Ovary (tissue), 9 donors: ENCODE results near the gene STC2. TPM values are rescaled to one million over a fixed set of nuclear protein-coding genes. Genes with fewer than 3 reads are reported as not detected.

Experiments used
- DNase-seq, 5 donors: peaks; one replicate each; pipeline ENCODE4 v3.0.0-alpha.2; 2019 to 2020
- H3K27ac ChIP-seq, 2 donors: fragments of 200-600 bp; one replicate each; pipeline versions ENCODE4 v1.5.1 to v1.8.0; 2019 to 2022
- H3K27me3 ChIP-seq: fragments of 200-600 bp; one replicate; pipeline ENCODE4 v1.8.0; 2022
- H3K36me3 ChIP-seq: fragments of 200-600 bp; sonication (generic); one replicate; pipeline ENCODE4 v1.5.1; 2019
- H3K4me1 ChIP-seq: one replicate; pipeline ENCODE4 v1.8.1; 2013; ENCODE audit warnings: mild to moderate bottlenecking, moderate library complexity; ENCODE audit not compliant: insufficient read depth
- H3K4me3 ChIP-seq: fragments of 200-600 bp; sonication (generic); one replicate; pipeline ENCODE4 v1.5.1; 2017
- H3K9me3 ChIP-seq, 2 donors: fragments of 200-600 bp in 1 of 2; sonication (generic) in 1 of 2; one replicate each; pipeline versions ENCODE4 v1.5.1 to v1.8.1; 2013 to 2019; ENCODE audit warnings: mild to moderate bottlenecking in 1 of 2, moderate library complexity in 1 of 2
- EP300 ChIP-seq: sonication (generic); formaldehyde crosslinking; IDR thresholded peaks from one replicate; pipeline ENCODE4 v1.6.1; 2017; ENCODE audit warnings: antibody characterized with exemption
- POLR2A ChIP-seq: fragments of 450-650 bp; IDR thresholded peaks from one replicate; pipeline ENCODE4 v1.6.1; 2017; ENCODE audit warnings: antibody characterized with exemption, mild to moderate bottlenecking, moderate library complexity
- WGBS, 3 donors: extraction: QIAGEN DNeasy Blood & Tissue Kit in 1 of 3; methylation state at CpG; one replicate each; pipeline versions ENCODE4 v1.1.5 to v1.1.7; 2013 to 2017; 5-methylcytosine and 5-hydroxymethylcytosine counted together
- intact Hi-C, 4 donors: fragments of 100-400 bp; cut with DNase I; formaldehyde crosslinking; loops; one replicate each; pipeline versions ENCODE4 v1.11.0 to v1.15.1; 2022 to 2023
- polyA plus RNA-seq, 2 donors: library from polyadenylated mRNA; stranded (reverse); fragments of 200-250 nt in 1 of 2; fragments of 350-450 nt in 1 of 2; fragmentation: Illumina TruSeq in 1 of 2; extraction: RNeasy Lipid Tissue Mini Kit (QIAGEN cat#74804) in 1 of 2; gene quantifications; one replicate each; pipeline ENCODE4 v1.2.3, GENCODE V29; 2013 to 2014
- total RNA-seq, 7 donors: library from RNA; depleted of rRNA in 2 of 7; stranded (reverse); fragments of >200 nt in 2 of 7; fragmentation: NEBNext Ultra II Directional in 3 of 7; extraction: Animal tissue kit (Norgen Biotek cat#: 25700) in 3 of 7; gene quantifications; one replicate each; pipeline versions ENCODE4 v1.1.0 to v1.2.4, GENCODE V29; 2016 to 2023
- TF ChIP-seq, protein P1 (sequence below), 3 donors: fragments of 450-650 bp in 2 of 3; fragments of 200-600 bp in 1 of 3; IDR thresholded peaks; one replicate each; pipeline versions ENCODE4 v1.5.1 to v1.8.0; 2016 to 2022; ENCODE audit warnings: antibody characterized with exemption in 3 of 3, mild to moderate bottlenecking in 1 of 3
- donor health status: DM: no; HTN: no; CAD: no; lungs with moderate emphysema.
- donor health status: DM: no; HTN: no; CAD: no.
- donor health status: Bipolar disorder and iron deficiency.
- donor health status: DM: yes; HTN: yes; CAD: no.
- donor health status: DM: no; HTN: no; CAD: no.
- donor health status: DM: yes; HTN: yes; CAD: no.

Gene STC2
- total and polyA plus RNA-seq, 9 donors, result 0.45 to 8.3 (median 0.83) TPM

DNA sequence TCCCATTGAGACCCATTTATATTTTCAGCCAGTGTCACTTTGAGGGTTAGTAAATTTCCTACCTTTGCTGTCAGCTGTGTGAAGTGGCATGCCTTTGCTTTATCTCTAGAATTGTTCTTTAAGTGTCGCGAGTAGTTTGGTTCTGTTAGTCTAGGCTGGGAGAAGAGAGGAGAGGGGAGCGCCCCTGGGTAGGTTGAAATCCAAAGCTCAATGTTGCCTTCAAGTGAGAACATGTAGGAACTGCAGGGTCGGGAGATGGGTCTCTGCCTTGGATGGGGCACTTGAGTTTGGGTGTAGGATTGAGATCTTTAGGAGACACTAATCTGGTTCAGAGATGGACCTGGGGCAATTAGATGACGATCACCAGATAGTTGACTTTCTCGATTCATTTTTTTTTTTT, 46.3 kb downstream of the STC2 start:
- H3K9me3 ChIP-seq, result no peaks in the 10 kb centered on the region
- no peak for DNase-seq
- no peaks in the 10 kb centered on the region for H3K4me1 ChIP-seq
- intact Hi-C loops, result loop anchor here (10.0 kb wide), 2 partner anchors 137 to 297 kb away; partner anchors contain the start of genes ATP6V0E1 (in 3 of the 4) and BNIP1 (in 1 of the 4)
- H3K36me3 ChIP-seq, result no peaks in the 10 kb centered on the region
- TF ChIP-seq POLR2A (no peak), EP300 (no peak)
- TF ChIP-seq, protein P1, sequence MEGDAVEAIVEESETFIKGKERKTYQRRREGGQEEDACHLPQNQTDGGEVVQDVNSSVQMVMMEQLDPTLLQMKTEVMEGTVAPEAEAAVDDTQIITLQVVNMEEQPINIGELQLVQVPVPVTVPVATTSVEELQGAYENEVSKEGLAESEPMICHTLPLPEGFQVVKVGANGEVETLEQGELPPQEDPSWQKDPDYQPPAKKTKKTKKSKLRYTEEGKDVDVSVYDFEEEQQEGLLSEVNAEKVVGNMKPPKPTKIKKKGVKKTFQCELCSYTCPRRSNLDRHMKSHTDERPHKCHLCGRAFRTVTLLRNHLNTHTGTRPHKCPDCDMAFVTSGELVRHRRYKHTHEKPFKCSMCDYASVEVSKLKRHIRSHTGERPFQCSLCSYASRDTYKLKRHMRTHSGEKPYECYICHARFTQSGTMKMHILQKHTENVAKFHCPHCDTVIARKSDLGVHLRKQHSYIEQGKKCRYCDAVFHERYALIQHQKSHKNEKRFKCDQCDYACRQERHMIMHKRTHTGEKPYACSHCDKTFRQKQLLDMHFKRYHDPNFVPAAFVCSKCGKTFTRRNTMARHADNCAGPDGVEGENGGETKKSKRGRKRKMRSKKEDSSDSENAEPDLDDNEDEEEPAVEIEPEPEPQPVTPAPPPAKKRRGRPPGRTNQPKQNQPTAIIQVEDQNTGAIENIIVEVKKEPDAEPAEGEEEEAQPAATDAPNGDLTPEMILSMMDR (IDR thresholded peaks at IDR 0.05), result no peak
- no peak overlapping the region for H3K27ac ChIP-seq
- no peak overlapping the region for H3K4me3 ChIP-seq
- H3K27me3 ChIP-seq, result no peaks in the 10 kb centered on the region
- WGBS, 3 donors, result 26 to 28% (median 26%) methylated on average over 6 of the region's 6 CpGs

DNA sequence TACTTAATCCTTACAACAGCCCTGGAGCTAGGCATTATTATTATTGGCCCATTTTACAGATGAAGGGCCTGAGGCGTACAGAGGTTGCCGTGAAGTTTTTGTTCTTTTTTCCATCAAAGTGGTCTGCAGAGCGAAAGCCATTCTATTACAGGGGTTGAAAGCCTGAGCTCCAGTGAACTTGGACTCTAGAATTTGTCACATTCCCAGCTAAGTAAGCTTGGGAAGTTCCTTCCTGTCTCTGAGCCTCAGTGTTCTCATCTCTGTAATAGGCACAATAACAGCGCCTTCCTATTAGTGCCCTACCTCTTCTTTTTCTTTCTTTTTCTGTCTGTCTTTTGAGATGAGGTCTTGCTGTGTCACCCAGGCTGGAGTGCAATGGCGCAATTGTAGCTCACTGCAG, 49.0 kb downstream of the STC2 start:
- no peaks in the 10 kb centered on the region for H3K27me3 ChIP-seq

DNA sequence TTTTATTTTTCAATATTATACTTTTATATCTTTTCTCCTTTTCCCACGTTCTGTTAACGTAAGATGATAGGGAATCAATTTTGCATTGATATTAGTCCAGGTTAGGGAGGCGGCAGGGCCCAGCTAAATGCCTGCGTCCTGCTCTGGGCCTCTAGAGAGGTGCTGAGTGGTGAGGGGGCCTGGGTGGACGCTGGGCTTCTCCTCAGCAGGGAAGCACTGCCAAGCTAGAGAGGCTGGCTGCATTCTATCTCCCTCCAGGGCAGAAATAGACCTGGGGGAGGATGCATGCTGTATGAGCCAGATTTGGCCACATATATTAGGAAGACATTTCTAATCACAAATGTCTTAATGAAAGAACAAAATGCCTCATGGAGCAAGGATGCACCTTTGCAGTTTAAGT, 49.6 kb downstream of the STC2 start:
- Histone ChIP-seq H3K9me3 (no peaks in the 10 kb centered on the region), H3K27me3 (no peaks in the 10 kb centered on the region), H3K27ac (no peak overlapping the region), H3K4me3 (no peak overlapping the region), H3K36me3 (no peaks in the 10 kb centered on the region), H3K4me1 (no peaks in the 10 kb centered on the region)
- intact Hi-C loops, result no loop called here
- TF ChIP-seq, protein P1 (IDR thresholded peaks at IDR 0.05), result no peak
- TF ChIP-seq EP300 (no peak), POLR2A (no peak)
- DNase-seq, result no peak
- 68 to 76% (median 73%) methylated on average over 5 of the region's 5 CpGs for WGBS, 3 donors

More for the DNA sequence above, 49.0 kb downstream of the STC2 start:
- Histone ChIP-seq H3K4me3 (no peak overlapping the region), H3K36me3 (no peaks in the 10 kb centered on the region), H3K9me3 (no peaks in the 10 kb centered on the region), H3K4me1 (no peaks in the 10 kb centered on the region), H3K27ac (no peak overlapping the region)
- WGBS, 3 donors, result 97 to 98% (median 97%) methylated on average over 5 of the region's 5 CpGs
- intact Hi-C loops, result no loop called here
- no peak for DNase-seq
- no peak for TF ChIP-seq POLR2A
- TF ChIP-seq, protein P1 (IDR thresholded peaks at IDR 0.05), result no peak
- TF ChIP-seq EP300, result no peak

DNA sequence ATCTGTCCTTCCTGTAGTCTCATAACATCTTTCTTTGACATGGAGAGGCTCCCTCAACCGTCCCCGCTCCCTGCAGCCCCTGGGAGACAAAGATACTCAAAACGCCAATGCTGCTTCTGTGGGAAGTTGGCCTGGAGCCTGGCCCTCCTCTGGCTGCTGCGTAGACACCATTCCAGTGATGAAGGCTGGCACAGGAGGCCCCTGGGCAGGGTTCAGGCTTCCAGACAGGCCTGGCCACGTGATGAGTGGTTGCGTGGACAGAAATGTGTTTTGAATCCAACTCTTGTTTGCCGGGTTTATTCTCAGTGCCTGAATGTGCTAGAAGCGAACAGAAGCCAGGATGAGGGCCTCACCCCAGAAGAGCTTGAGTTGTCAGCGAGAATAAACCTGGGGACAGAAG, 50.0 kb downstream of the STC2 start:
- intact Hi-C loops, result no loop called here
- 77 to 82% (median 79%) methylated on average over 9 of the region's 9 CpGs for WGBS, 3 donors

More for the DNA sequence above, 50.0 kb downstream of the STC2 start:
- TF ChIP-seq, protein P1 (IDR thresholded peaks at IDR 0.05), result no peak
- no peak for TF ChIP-seq POLR2A
- TF ChIP-seq EP300, result no peak
- no peak for DNase-seq
- Histone ChIP-seq H3K4me1 (no peaks in the 10 kb centered on the region), H3K36me3 (no peaks in the 10 kb centered on the region), H3K27ac (no peak overlapping the region), H3K9me3 (no peaks in the 10 kb centered on the region), H3K27me3 (no peaks in the 10 kb centered on the region), H3K4me3 (no peak overlapping the region)
